DMS53 treated with DMSO at 0.1 percent for 48 hours (cell line): ENCODE measurements around the gene NHEJ1.
A peak's percentile ranks its signal among the peaks of the same experiment; 100 is the strongest.

Source experiments
- DNase-seq: peaks from one replicate; lab custom pipeline; 2025; ENCODE audit not compliant: unreplicated experiment; lab: John Stamatoyannopoulos, UW

The NHEJ1 gene

GRCh38 chr2:219090436-219091299 lies 69.9 kb downstream of the NHEJ1 start:
- DNase-seq: no peak

- DNase-seq: no peak
Measured at GRCh38 chr2:219089330-219089729, 71.3 kb downstream of the NHEJ1 start.

GRCh38 chr2:219087848-219088247 lies 72.8 kb downstream of the NHEJ1 start:
- DNase-seq: no peak

- DNase-seq: no peak
Measured at GRCh38 chr2:219087361-219087760, 73.3 kb downstream of the NHEJ1 start.

GRCh38 chr2:219086196-219086595 lies 74.4 kb downstream of the NHEJ1 start:
- no peak for DNase-seq

GRCh38 chr2:219084791-219085190 lies 75.8 kb downstream of the NHEJ1 start:
- no peak for DNase-seq

GRCh38 chr2:219082332-219082958 lies 78.2 kb downstream of the NHEJ1 start:
- no peak for DNase-seq

- DNase-seq: no peak
Measured at GRCh38 chr2:219081701-219082331, 78.8 kb downstream of the NHEJ1 start.

GRCh38 chr2:219081096-219081495 lies 79.5 kb downstream of the NHEJ1 start:
- DNase-seq: no peak

GRCh38 chr2:219079417-219079816 lies 81.2 kb downstream of the NHEJ1 start:
- no peak for DNase-seq

- DNase-seq: no peak
Measured at GRCh38 chr2:219078951-219079350, 81.7 kb downstream of the NHEJ1 start.

GRCh38 chr2:219078126-219078525 lies 82.5 kb downstream of the NHEJ1 start:
- no peak for DNase-seq

GRCh38 chr2:219076253-219076652 lies 84.4 kb downstream of the NHEJ1 start:
- DNase-seq: no peak

- DNase-seq: peak; percentile 66
Measured at GRCh38 chr2:219073413-219074129, 87.0 kb downstream of the NHEJ1 start.

GRCh38 chr2:219072741-219073250 lies 87.8 kb downstream of the NHEJ1 start:
- DNase-seq: no peak

- no peak for DNase-seq
Measured at GRCh38 chr2:219071131-219071816, 89.3 kb downstream of the NHEJ1 start.

GRCh38 chr2:219065484-219065883 lies 95.1 kb downstream of the NHEJ1 start:
- no peak for DNase-seq

GRCh38 chr2:219062081-219062480 lies 98.5 kb downstream of the NHEJ1 start:
- no peak for DNase-seq

- DNase-seq: no peak
Measured at GRCh38 chr2:219060821-219061791, 99.5 kb downstream of the NHEJ1 start, which contains the start of gene IHH. IHH (minus strand) TSS chr2:219060921; CDS start chr2:219060467, 454 bp downstream.
